Activated CD8-positive, alpha-beta memory T cell treated with anti-CD3 and anti-CD28 coated beads for 36 hours (primary cell): ENCODE results near the gene DR1. TPM values are rescaled to one million over a fixed set of nuclear protein-coding genes. Genes with fewer than 3 reads are reported as not detected.
"Not testable (repeated sequence)": the region's sequence is repeated elsewhere in the genome, so short reads cannot be mapped to it uniquely, and the experiment has no call there.

Source experiments
- CTCF ChIA-PET: fragments of 350-600 bp; sonication (Branson Sonifier 250); formaldehyde crosslinking; loops from one replicate; lab custom pipeline; 2021; ENCODE audit warnings: antibody characterized with exemption; lab: Charles Lee
- POLR2A ChIA-PET: fragments of 350-600 bp; sonication (Branson Sonifier 250); formaldehyde crosslinking; loops from one replicate; lab custom pipeline; 2021; ENCODE audit warnings: antibody characterized with exemption; lab: Charles Lee
- total RNA-seq, 2 experiments: library from RNA; stranded (reverse); gene quantifications; one replicate each; pipeline ENCODE4 v1.2.3, GENCODE V29; 2021

Gene DR1
- total RNA-seq, 2 experiments from 2014 or later, result 102 to 103 TPM

- POLR2A ChIA-PET, result no interaction called here
- CTCF ChIA-PET, result no interaction called here
Measured at GRCh38 chr1:93332368-93332767, 13.3 kb upstream of the DR1 start.

- CTCF ChIA-PET, result interaction anchor here (0.6 to 1.0 kb wide), 2 partner anchors 34 to 594 kb away, joined by 3 to 4 read pairs; no protein-coding TSS in a partner anchor
Measured at GRCh38 chr1:93338387-93339146, 7.1 kb upstream of the DR1 start.

GRCh38 chr1:93339171-93339697, 6.5 kb upstream of the DR1 start:
- CTCF ChIA-PET, result interaction anchor here (0.6 kb wide), 1 partner anchor 595 kb away, joined by 4 read pairs; no protein-coding TSS in a partner anchor

More at GRCh38 chr1:93338387-93339146, 7.1 kb upstream of the DR1 start:
- POLR2A ChIA-PET, result no interaction called here

GRCh38 chr1:93340090-93340489, 5.6 kb upstream of the DR1 start:
- POLR2A ChIA-PET, result no interaction called here
- CTCF ChIA-PET, result no interaction called here

More at GRCh38 chr1:93339171-93339697, 6.5 kb upstream of the DR1 start:
- POLR2A ChIA-PET, result no interaction called here

- CTCF ChIA-PET, result interaction anchor here (1.2 to 1.6 kb wide), 2 partner anchors 40 to 566 kb away, joined by 3 to 6 read pairs; no protein-coding TSS in a partner anchor
- POLR2A ChIA-PET, result no interaction called here
Measured at GRCh38 chr1:93344484-93344883, 1.2 kb upstream of the DR1 start.

GRCh38 chr1:93344886-93345632, 648 bp upstream of the DR1 start:
- CTCF ChIA-PET, result interaction anchor here (1.2 to 1.6 kb wide), 2 partner anchors 41 to 565 kb away, joined by 3 to 6 read pairs; no protein-coding TSS in a partner anchor
- POLR2A ChIA-PET, result interaction anchor here (0.5 to 0.9 kb wide), 6 partner anchors 11 to 860 kb away, joined by 3 to 8 read pairs (median 4); partner anchors contain the start of gene MTF2

- POLR2A ChIA-PET, result no interaction called here
- CTCF ChIA-PET, result interaction anchor here (0.6 kb wide), 1 partner anchor 75 kb away, joined by 4 read pairs; no protein-coding TSS in a partner anchor
Measured at GRCh38 chr1:93346421-93346993, 800 bp downstream of the DR1 start.

- CTCF ChIA-PET, result no interaction called here
- POLR2A ChIA-PET, result no interaction called here
Measured at GRCh38 chr1:93347334-93347899, 1.7 kb downstream of the DR1 start.

- ChIA-PET POLR2A (no interaction called here), CTCF (interaction anchor here (0.7 kb wide), 1 partner anchor 232 kb away, joined by 3 read pairs; no protein-coding TSS in a partner anchor)
Measured at GRCh38 chr1:93348104-93348728, 2.5 kb downstream of the DR1 start.

GRCh38 chr1:93349231-93350135, 3.8 kb downstream of the DR1 start:
- POLR2A ChIA-PET, result no interaction called here
- CTCF ChIA-PET, result no interaction called here

GRCh38 chr1:93350322-93350721, 4.6 kb downstream of the DR1 start:
- ChIA-PET CTCF (no interaction called here), POLR2A (no interaction called here)

GRCh38 chr1:93350875-93351274, 5.2 kb downstream of the DR1 start:
- ChIA-PET POLR2A (no interaction called here), CTCF (no interaction called here)

GRCh38 chr1:93351346-93351745, 5.6 kb downstream of the DR1 start:
- POLR2A ChIA-PET, CTCF ChIA-PET: not testable (repeated sequence)

GRCh38 chr1:93352376-93352775, 6.7 kb downstream of the DR1 start:
- POLR2A ChIA-PET, result no interaction called here
- CTCF ChIA-PET, result no interaction called here

- ChIA-PET POLR2A (interaction anchor here (0.6 kb wide), 1 partner anchor 173 kb away, joined by 3 read pairs; the partner anchor contains the start of gene TMED5), CTCF (no interaction called here)
Measured at GRCh38 chr1:93353286-93353685, 7.6 kb downstream of the DR1 start.

GRCh38 chr1:93354749-93355148, 9.0 kb downstream of the DR1 start:
- CTCF ChIA-PET, result no interaction called here
- POLR2A ChIA-PET, result no interaction called here

- POLR2A ChIA-PET, result no interaction called here
- CTCF ChIA-PET, result no interaction called here
Measured at GRCh38 chr1:93357242-93357641, 11.5 kb downstream of the DR1 start.

- CTCF ChIA-PET, result no interaction called here
Measured at GRCh38 chr1:93358293-93358692, 12.6 kb downstream of the DR1 start.

More at GRCh38 chr1:93358293-93358692, 12.6 kb downstream of the DR1 start:
- POLR2A ChIA-PET, result no interaction called here
